Epithelial cell of proximal tubule (primary cell): Measurements from ENCODE around the gene RAB43. TPM values are rescaled to one million over a fixed set of nuclear protein-coding genes. Genes with fewer than 3 reads are reported as not detected.
"Not testable (repeated sequence)": the region's sequence is repeated elsewhere in the genome, so short reads cannot be mapped to it uniquely, and the experiment has no call there.

Source experiments
- DNase-seq: peaks from one replicate; pipeline ENCODE4 v3.0.0-alpha.2; 2011; ENCODE audit warnings: low read depth
- H3K4me3 ChIP-seq: 2 replicates; pipeline ENCODE4 v1.5.1; 2011; ENCODE audit warnings: low read depth, mild to moderate bottlenecking, low read length
- total RNA-seq: library from RNA; depleted of rRNA; stranded (reverse); fragments of >200 nt; gene quantifications from 2 replicates; pipeline ENCODE4 v1.2.3, GENCODE V29; 2015
- TF ChIP-seq, protein P1 (sequence below): conservative IDR thresholded peaks from 2 replicates; pipeline ENCODE4 v1.5.1; 2012; ENCODE audit warnings: low read depth, mild to moderate bottlenecking, low read length

Gene RAB43
- total RNA-seq, 1 donor from 2014 or later = 14.5 TPM

DNA sequence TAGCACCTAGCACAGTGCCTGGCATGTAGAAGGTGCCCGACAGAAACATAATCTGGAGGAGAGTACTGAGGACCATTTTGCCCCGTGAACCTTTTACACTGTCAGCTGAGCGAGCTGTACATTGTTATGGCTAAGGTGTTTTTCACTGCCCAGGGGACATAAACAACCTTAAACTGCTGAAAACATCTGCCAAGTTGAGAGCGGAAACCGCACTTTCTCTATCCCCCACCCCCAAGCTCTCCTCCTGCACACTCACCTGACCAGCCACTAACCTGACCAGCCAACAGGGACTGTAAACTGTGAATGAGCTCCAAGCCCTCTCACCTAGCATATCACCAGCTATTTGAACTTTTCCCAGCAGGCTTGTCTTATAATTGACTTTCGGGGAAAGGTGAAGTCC is 17.6 kb downstream of the RAB43 start:
- TF ChIP-seq, protein P1, sequence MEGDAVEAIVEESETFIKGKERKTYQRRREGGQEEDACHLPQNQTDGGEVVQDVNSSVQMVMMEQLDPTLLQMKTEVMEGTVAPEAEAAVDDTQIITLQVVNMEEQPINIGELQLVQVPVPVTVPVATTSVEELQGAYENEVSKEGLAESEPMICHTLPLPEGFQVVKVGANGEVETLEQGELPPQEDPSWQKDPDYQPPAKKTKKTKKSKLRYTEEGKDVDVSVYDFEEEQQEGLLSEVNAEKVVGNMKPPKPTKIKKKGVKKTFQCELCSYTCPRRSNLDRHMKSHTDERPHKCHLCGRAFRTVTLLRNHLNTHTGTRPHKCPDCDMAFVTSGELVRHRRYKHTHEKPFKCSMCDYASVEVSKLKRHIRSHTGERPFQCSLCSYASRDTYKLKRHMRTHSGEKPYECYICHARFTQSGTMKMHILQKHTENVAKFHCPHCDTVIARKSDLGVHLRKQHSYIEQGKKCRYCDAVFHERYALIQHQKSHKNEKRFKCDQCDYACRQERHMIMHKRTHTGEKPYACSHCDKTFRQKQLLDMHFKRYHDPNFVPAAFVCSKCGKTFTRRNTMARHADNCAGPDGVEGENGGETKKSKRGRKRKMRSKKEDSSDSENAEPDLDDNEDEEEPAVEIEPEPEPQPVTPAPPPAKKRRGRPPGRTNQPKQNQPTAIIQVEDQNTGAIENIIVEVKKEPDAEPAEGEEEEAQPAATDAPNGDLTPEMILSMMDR = no peak
- H3K4me3 ChIP-seq = no peak overlapping the region
- DNase-seq = no peak

DNA sequence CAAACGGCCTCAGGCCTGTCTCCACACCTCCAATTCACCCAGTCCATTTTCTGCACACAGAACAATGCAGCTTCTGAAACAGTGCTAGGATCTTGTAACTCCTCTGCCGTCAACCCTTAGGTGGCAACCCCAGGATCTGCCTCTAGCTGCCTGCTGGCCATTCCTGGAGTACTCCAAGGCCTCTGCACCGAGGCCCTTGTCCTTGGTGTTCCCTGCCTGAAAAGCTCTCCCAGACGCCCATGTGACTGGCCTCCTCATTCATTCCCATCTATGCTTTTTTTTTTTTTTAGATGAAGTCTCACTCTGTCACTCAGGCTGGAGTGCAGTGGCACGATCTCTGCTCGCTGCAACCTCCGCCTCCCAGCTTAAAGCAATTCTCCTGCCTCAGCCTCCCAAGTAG is 18.3 kb downstream of the RAB43 start:
- no peak for DNase-seq
- H3K4me3 ChIP-seq = no peak overlapping the region
- TF ChIP-seq, protein P1 = no peak

DNA sequence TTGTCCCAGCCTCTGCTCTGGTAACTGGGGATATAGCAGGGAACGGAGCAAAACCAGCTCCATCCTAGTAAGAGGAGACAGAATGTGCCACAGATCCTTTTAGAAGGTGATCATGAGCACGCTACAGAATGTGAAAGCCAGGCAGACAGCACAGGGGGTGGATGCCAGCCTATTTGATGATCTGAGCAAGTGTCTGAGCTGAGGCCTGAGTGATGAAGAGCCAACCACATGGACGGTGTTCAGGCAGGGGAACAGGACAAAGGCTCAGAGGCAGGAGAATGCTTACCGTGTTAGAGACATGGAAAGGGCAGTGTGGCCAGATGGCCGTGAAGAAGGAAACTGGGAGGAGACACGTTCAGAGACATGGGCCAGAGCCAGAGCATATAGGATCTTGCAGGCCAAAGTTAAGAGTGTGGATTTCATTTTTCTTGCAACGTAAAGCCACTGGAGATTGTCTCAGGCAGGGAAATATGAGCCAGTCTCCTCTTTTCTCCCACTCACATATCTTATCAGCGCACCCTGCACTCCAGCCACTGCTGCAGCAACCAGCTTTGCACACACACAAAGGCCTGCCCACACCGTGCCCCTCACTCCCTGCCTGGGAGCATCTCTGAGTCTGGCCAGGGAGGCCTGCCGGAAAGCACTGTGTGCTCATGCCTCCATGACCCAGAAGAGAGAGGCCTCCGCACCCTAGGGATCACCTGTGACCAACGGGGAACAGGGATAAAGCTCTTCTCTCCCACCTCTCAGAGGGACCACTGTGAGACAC is 20.1 kb downstream of the RAB43 start:
- H3K4me3 ChIP-seq = no peak overlapping the region
- no peak for DNase-seq
- TF ChIP-seq, protein P1 = no peak

DNA sequence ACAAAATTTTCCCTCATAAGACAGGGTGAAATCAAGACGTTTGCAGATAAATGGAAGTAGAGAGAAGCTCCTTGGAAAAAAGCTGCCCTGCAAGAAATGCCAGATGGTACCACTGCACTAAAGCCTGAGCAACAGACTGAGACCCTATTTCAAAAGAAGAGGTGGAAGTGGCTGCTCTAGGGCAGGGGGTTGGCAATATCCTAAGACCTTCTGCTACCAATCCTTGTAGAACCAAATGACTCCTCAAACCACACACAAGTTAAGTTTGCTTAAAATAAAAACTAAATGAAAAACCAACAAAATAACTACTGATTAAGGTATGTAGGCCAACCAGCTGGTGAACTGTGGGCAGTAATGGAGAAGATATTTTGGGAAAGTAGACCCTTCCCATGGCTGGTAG is 21.3 kb downstream of the RAB43 start:
- DNase-seq = no peak
- TF ChIP-seq, protein P1 = no peak
- H3K4me3 ChIP-seq = no peak overlapping the region

DNA sequence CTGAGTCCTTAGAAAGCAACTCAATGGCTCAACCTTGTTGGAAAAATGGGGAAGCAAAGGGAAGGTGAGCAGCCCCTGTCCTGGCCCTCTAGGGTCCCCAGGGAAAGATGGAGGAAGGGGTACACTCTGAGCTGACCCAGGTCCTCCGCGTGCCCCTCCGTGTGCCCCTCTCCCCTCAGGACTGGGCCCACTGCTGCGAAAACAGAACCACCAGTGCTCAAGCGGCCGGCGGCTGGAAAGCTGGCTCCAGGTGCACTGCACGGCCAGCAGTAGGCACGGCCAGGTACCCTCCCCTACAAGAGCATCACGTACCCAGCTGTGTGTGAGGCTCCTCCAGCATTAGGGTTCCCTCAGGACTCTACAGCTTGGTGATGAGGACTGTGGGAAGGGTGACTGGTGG is 26.3 kb downstream of the RAB43 start:
- no peak for DNase-seq
- TF ChIP-seq, protein P1 = no peak

DNA sequence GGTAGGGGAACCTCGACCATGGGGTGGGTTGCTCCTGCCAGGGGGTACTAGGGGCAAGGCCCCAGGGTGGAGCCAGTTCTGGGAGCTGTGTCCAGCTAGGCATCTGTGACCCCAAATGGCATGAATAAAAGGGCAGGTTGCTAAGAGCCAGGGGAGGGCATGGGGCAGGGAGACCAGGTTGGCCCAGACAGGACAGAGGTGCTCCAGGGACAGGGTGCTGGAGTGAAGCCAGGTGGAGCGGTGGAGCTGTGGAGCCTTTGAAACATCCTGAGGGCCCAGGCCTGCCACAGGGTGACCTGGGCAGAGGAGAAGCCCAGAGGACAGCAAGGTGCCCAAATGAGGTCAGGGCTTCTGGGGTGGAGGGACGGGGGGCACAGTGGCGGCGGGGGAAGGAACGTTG is 33.3 kb downstream of the RAB43 start:
- H3K4me3 ChIP-seq, DNase-seq: not testable (repeated sequence)

More for the DNA sequence above, 26.3 kb downstream of the RAB43 start:
- H3K4me3 ChIP-seq = no peak overlapping the region

DNA sequence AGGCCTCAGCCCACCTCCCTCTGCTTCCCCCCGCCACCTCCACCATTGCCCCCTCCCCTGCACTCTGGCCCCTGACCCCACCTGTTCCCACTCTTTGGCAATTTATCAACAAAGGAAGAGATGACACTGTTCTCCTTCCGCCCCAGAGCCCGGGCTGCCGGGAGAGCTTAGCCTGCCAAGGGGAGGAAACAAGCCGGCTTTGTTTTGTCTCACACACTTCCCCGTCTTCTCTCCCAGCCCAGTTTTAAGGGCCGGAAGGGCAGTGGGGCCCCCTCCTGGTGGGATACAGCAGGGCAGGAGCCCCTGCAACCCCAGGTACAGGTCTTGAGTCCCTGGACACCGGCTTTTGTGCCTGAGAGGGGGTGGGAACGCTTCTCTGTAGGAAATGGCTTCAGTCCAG is 33.7 kb downstream of the RAB43 start:
- H3K4me3 ChIP-seq, DNase-seq: not testable (repeated sequence)

DNA sequence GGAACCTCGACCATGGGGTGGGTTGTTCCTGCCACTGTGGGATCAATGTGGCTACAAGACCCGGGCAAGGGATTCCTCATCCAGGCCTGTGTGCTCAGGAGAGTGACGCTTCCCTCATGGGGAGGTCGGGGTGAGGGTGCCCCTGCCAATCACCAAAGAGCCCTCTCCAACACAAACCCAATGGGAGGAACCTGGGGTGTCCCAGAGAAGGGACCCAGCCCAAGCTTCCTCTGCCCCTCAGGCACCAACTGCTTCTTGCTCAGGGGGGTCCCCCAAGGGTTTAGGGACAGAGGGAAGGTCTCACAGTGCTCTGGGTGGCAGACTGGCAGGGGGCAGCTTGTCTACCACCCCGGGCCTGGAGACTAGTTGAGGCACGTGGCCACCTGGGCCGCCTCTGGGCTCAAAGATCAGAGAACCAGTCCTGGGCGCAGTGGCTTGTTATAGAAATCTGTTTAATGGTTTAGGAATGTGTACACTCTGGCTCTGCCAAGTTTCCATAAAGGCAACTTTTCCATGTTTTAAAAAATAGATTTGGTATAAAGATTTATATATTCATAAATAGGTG is 34.4 kb downstream of the RAB43 start:
- no peak overlapping the region for H3K4me3 ChIP-seq
- TF ChIP-seq, protein P1 = no peak

More for the DNA sequence above, 34.4 kb downstream of the RAB43 start:
- no peak for DNase-seq
